ENCODE results near the gene TMEM219. TPM values are rescaled to one million over a fixed set of nuclear protein-coding genes. Genes with fewer than 3 reads are reported as not detected.

Gene TMEM219
- total RNA-seq, 4 donors from 2014 or later = 48.1 to 120 (median 60.2) TPM

DNA sequence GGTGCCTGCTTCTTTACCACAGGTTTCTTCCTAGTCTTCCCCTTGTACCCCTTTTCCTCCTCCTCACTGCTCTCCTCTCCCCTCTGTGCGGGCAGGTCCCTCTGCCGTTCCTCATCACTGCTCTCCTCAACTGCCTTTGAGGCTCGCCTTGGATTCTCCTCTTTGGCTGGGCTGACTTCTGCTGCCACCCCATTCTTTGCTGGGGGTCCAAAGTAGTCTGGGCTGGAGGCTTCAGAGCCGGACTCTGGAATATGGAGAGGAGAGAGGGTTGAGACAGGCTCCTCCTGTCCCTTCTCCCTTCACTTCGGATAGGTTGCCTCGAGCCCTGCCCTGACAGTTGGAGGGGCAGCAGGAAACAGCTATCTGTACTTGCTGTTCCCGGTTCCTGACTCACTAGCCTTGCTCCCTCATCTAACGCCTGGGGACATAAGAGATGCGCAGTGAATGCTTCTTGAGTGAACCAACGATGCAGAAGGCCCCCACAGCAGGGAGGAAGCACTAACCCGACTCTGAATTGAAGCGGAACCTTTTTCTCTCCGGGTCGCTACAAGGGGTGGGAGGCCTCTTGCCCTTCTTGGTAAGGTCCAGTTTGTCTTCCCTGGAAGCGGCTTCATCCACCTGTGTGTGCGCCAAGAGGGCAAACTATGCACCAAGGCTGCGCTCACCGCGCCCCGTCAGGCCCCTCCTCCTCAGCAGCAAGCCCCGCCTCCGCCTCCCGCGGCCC lies 32.9 kb downstream of the TMEM219 start:
- TF ChIP-seq, protein P1, sequence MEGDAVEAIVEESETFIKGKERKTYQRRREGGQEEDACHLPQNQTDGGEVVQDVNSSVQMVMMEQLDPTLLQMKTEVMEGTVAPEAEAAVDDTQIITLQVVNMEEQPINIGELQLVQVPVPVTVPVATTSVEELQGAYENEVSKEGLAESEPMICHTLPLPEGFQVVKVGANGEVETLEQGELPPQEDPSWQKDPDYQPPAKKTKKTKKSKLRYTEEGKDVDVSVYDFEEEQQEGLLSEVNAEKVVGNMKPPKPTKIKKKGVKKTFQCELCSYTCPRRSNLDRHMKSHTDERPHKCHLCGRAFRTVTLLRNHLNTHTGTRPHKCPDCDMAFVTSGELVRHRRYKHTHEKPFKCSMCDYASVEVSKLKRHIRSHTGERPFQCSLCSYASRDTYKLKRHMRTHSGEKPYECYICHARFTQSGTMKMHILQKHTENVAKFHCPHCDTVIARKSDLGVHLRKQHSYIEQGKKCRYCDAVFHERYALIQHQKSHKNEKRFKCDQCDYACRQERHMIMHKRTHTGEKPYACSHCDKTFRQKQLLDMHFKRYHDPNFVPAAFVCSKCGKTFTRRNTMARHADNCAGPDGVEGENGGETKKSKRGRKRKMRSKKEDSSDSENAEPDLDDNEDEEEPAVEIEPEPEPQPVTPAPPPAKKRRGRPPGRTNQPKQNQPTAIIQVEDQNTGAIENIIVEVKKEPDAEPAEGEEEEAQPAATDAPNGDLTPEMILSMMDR (IDR thresholded peaks at IDR 0.05 in 4 of 5, conservative IDR thresholded peaks at IDR 0.05 in 1 of 5) = no peak
- intact Hi-C loops (cut with DNase I; ENCODE audit: low total_unique reads) (loop anchor here (1.0 to 10.0 kb wide), 7 partner anchors 32 to 1078 kb away; partner anchors contain the start of genes CDIPT, KCTD13, PAGR1 and TMEM219), in situ Hi-C loops (cut with MboI; ENCODE audit: low sequenced_read_pairs in 4 of 4) (no loop called here)
- peaks cover 0 to 60% of the 10 kb centered on the region in 2 donors for H3K36me3 ChIP-seq
- ATAC-seq (peak in 1 of 2 donors; percentile 8), DNase-seq (no peak)
- no peaks in the 10 kb centered on the region for H3K27me3 ChIP-seq
- H3K4me1 ChIP-seq = peaks cover 17 to 21% of the 10 kb centered on the region in 2 donors
- H3K9me3 ChIP-seq = no peaks in the 10 kb centered on the region
- peak overlapping the region; percentile 79 to 100 (median 90) for H3K4me3 ChIP-seq
- H3K27ac ChIP-seq = peak overlapping the region; percentile 95 to 100 (median 99)

DNA sequence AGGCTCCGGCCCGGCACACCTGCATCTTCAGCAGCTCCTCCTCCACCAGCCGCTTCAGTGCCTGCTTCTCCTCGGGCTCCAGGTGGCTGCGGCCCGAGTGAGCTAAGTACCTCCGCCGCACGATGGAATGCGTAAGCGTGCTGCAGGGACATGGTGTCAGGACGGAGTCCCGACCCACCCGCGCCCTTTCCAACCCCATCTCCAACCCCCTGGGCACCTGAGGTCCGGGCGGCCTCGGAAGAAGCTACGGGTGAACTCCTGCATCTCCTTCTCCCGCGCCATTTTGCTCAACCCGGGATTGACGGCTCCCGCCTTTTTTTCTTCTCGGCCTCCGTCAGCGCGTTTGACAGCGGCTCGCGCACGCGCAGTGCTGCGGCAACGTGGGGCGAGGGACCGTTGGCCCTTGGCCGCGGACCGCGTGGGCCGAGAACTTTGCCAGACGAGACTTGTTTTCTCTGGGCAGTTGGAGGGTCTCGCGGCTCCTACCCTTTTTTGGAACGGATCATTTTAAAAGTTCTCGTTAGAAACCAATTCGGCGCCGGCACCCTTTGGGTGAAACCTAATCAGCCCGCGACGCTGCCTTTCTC lies 33.5 kb downstream of the TMEM219 start, which contains the start of gene HIRIP3:
HIRIP3 (minus strand) TSS at position 294 of the 587 bp plus-strand sequence; CDS start at position 282, 12 bp downstream.
- H3K4me3 ChIP-seq = peak within 1 kb of the TSS; percentile 79 to 100 (median 90)
- H3K36me3 ChIP-seq = peaks cover 0 to 53% of the 10 kb centered on the region in 2 donors
- intact Hi-C loops (cut with DNase I; ENCODE audit: low total_unique reads) (loop anchor here (1.0 to 10.0 kb wide), 7 partner anchors 33 to 1077 kb away; partner anchors contain the start of genes CDIPT, KCTD13, PAGR1 and TMEM219), in situ Hi-C loops (cut with MboI; ENCODE audit: low sequenced_read_pairs in 4 of 4) (no loop called here)
- DNase-seq (peak; percentile 69 to 84), ATAC-seq (peak; percentile 88 to 90)
- no peaks in the 10 kb centered on the region for H3K9me3 ChIP-seq
- TF ChIP-seq, protein P1 (IDR thresholded peaks at IDR 0.05 in 4 of 5, conservative IDR thresholded peaks at IDR 0.05 in 1 of 5) = no peak
- no peak for TF ChIP-seq POLR2A (IDR thresholded peaks at IDR 0.05)
- H3K27me3 ChIP-seq = no peaks in the 10 kb centered on the region
- H3K4me1 ChIP-seq = peaks cover 17 to 21% of the 10 kb centered on the region in 2 donors
- H3K27ac ChIP-seq = peak within 1 kb of the TSS; percentile 95 to 100 (median 99)

DNA sequence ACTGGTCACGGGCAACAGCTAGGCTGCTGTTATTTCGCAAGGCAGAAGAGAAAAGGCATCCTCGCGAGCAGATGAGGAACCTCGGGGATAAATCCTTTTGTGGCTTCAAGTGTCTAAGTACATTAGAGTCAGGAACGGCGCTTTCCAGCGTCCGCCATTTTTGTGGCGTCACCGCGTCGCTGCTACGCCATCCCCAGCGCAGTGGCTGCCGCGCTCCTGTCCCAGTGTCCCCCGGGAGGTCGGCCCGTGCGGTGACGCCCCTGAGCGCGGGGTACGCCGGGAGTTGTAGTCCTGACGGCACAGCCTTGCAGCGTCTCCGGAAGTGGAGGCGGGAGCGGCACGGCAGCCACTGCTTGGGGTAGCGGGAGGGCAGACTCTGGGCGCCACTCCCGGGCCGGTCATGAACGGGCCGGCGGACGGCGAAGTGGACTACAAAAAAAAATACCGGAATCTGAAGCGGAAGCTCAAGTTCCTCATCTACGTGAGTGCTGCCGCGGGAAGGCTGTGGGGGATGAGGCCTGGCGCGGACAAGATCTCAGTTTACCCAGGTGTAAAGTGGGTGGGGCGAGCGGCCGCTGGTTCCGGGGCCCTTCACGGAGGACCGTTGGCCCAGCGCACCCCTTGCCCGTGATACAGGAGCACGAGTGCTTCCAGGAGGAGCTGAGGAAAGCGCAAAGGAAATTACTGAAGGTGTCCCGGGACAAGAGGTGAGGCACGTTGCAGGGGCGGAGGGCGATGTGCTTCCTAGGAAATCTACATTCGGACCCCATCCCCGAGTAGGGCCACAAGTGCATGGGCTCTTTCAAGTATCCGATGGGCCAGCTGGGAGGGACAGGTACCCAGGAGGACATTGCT lies 34.3 kb downstream of the TMEM219 start, which contains the start of gene INO80E:
INO80E (plus strand) TSS at position 331 of the 855 bp plus-strand sequence; CDS start at position 401, 70 bp downstream.
- ATAC-seq = peak; percentile 91 to 97
- intact Hi-C loops (cut with DNase I; ENCODE audit: low total_unique reads) = loop anchor here (1.0 to 10.0 kb wide), 9 partner anchors 23 to 1076 kb away; partner anchors contain the start of genes CDIPT, KCTD13, KIF22 and PAGR1
- in situ Hi-C loops (cut with MboI; ENCODE audit: low sequenced_read_pairs in 4 of 4) = no loop called here
- peak within 1 kb of the TSS; percentile 79 to 100 (median 90) for H3K4me3 ChIP-seq
- DNase-seq = peak; percentile 98
- H3K4me1 ChIP-seq = peaks cover 17 to 21% of the 10 kb centered on the region in 2 donors
- H3K27ac ChIP-seq = peak within 1 kb of the TSS; percentile 95 to 100 (median 99)
- peaks cover 0 to 52% of the 10 kb centered on the region in 2 donors for H3K36me3 ChIP-seq
- no peaks in the 10 kb centered on the region for H3K27me3 ChIP-seq
- TF ChIP-seq POLR2A (IDR thresholded peaks at IDR 0.05) = peak; percentile 64 to 71
- TF ChIP-seq, protein P1 (IDR thresholded peaks at IDR 0.05 in 4 of 5, conservative IDR thresholded peaks at IDR 0.05 in 1 of 5) = peak in 1 of 5 experiments; percentile 10
- H3K9me3 ChIP-seq = no peaks in the 10 kb centered on the region

DNA sequence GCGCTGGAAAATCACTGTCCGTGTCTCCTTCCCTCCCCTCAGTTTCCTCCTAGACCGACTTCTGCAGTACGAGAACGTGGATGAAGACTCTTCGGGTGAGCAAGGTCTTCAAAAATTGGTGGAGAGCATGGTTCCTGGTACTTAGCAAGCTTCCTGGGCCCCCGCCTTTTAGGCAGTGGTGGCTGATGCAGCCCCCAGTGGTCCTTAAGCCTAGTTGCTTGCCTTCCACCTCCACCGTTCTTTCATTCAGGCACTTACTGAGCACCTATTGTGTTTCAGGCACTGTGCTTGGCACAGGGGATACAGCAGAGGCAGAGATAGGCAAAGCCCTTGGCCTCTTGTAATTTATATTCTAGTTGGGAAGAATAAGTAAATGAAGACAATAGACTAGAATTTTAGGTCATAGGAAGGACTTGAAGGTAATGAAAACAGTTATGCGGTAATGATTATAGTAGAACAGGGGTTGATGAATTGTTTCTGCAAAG lies 34.9 kb downstream of the TMEM219 start:
- H3K4me1 ChIP-seq = peaks cover 17 to 21% of the 10 kb centered on the region in 2 donors
- H3K9me3 ChIP-seq = no peaks in the 10 kb centered on the region
- peak overlapping the region; percentile 95 to 100 (median 99) for H3K27ac ChIP-seq
- H3K36me3 ChIP-seq = peaks cover 0 to 49% of the 10 kb centered on the region in 2 donors
- peak overlapping the region; percentile 79 to 100 (median 90) for H3K4me3 ChIP-seq
- H3K27me3 ChIP-seq = no peaks in the 10 kb centered on the region
- DNase-seq = no peak
- in situ Hi-C loops (cut with MboI; ENCODE audit: low sequenced_read_pairs in 4 of 4) (no loop called here), intact Hi-C loops (cut with DNase I; ENCODE audit: low total_unique reads) (loop anchor here (1.0 to 10.0 kb wide), 7 partner anchors 24 to 1075 kb away; partner anchors contain the start of genes KIF22, PAGR1, TAOK2 and TMEM219)
- ATAC-seq = no peak
- no peak for TF ChIP-seq POLR2A (IDR thresholded peaks at IDR 0.05)
- TF ChIP-seq, protein P1 (IDR thresholded peaks at IDR 0.05 in 4 of 5, conservative IDR thresholded peaks at IDR 0.05 in 1 of 5) = no peak
